SK-N-MC (cell line): ENCODE measurements around the gene FGF12.

Experiments used
- DNase-seq: peaks from one replicate; pipeline ENCODE4 v3.0.0-alpha.2; 2011; ENCODE audit warnings: low read depth, low spot score
- H3K27ac ChIP-seq: fragments of 200-600 bp; sonication (generic); 2 replicates; pipeline ENCODE4 v1.5.1; 2016; ENCODE audit warnings: mixed run types
- H3K36me3 ChIP-seq: fragments of 200-600 bp; sonication (generic); 2 replicates; pipeline ENCODE4 v1.6.1; 2017; ENCODE audit warnings: antibody characterized with exemption, low read length, mixed read lengths; ENCODE audit not compliant: insufficient read depth
- H3K4me3 ChIP-seq: fragments of 200-600 bp; sonication (generic); 2 replicates; pipeline ENCODE4 v1.5.1; 2016
- H3K9ac ChIP-seq: fragments of 200-600 bp; sonication (generic); 2 replicates; pipeline ENCODE4 v1.8.0; 2017; ENCODE audit warnings: mixed run types, mixed read lengths; ENCODE audit not compliant: insufficient read length
- H3K9me3 ChIP-seq: fragments of 200-600 bp; sonication (generic); 2 replicates; pipeline ENCODE4 v1.6.1; 2017; ENCODE audit warnings: low read depth, mild to moderate bottlenecking, antibody characterized with exemption, low read length, moderate library complexity, mixed read lengths
- EZH2 ChIP-seq: fragments of 200-600 bp; sonication (generic); IDR thresholded peaks from one replicate; pipeline ENCODE4 v1.6.1; 2017; ENCODE audit warnings: antibody characterized with exemption
- FOXP2 ChIP-seq: optimal IDR thresholded peaks from 2 replicates; pipeline ENCODE3; 2011; ENCODE audit warnings: mild to moderate bottlenecking, moderate library complexity; ENCODE audit not compliant: insufficient read depth; ENCODE audit errors: extremely low read length, control extremely low read depth
- POLR2AphosphoS5 ChIP-seq: IDR thresholded peaks from 2 replicates; pipeline ENCODE4 v1.6.1; 2012; ENCODE audit warnings: mild to moderate bottlenecking, low read depth, low read length, borderline replicate concordance

The FGF12 gene

DNA sequence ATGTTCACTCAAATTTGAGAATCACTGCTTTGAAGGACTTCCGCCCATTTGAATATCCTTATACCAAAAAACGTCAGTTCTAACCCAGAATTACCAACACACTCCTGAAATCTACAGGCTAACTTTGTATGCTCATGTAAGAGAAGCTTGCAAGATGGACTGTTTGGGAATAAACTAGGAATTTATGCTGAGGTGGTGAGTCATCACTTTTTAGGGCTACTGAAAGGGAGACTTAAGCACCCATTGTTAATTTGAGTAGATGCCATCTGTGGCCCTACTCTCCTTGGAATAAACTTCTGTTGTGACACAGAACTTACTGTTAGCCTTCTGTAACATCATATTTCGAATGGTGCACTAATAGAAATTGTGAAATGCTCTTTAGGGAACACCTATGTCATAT is 74.6 kb downstream of the FGF12 start:
- Histone ChIP-seq H3K27ac (no peak overlapping the region), H3K9me3 (no peaks in the 10 kb centered on the region), H3K4me3 (no peak overlapping the region), H3K9ac (no peak overlapping the region), H3K36me3 (no peaks in the 10 kb centered on the region)
- no peak for TF ChIP-seq FOXP2
- TF ChIP-seq POLR2AphosphoS5: no peak
- TF ChIP-seq EZH2: no peak
- no peak for DNase-seq

GRCh38 chr3:192651836-192652512 is 75.4 kb downstream of the FGF12 start:
- Histone ChIP-seq H3K27ac (no peak overlapping the region), H3K36me3 (no peaks in the 10 kb centered on the region), H3K4me3 (no peak overlapping the region), H3K9me3 (no peaks in the 10 kb centered on the region), H3K9ac (no peak overlapping the region)
- TF ChIP-seq POLR2AphosphoS5 (no peak), FOXP2 (no peak), EZH2 (no peak)
- no peak for DNase-seq

DNA sequence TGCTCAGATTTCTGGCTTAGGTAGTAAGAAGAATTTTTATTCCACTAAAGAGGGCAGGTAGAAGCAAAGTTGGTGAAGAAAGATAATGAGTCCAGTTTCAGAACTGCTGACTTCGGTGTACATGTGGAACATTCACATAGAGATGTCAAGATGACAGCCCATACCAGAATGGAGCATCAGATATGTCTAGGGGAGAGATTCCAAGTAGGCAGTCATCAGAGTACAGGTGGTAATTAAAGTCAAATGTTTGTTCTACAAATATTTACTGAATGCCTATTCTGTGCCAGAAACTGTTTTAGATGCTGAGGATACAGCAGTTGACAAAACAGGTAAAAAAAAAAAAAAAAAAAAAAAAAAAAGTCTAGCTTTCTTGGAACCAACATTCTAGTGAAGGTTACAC is 81.9 kb downstream of the FGF12 start:
- DNase-seq: no peak
- H3K36me3 ChIP-seq: no peaks in the 10 kb centered on the region
- no peaks in the 10 kb centered on the region for H3K9me3 ChIP-seq
- no peak overlapping the region for H3K9ac ChIP-seq
- no peak overlapping the region for H3K4me3 ChIP-seq
- TF ChIP-seq POLR2AphosphoS5: no peak
- TF ChIP-seq EZH2: no peak
- no peak for TF ChIP-seq FOXP2
- no peak overlapping the region for H3K27ac ChIP-seq

DNA sequence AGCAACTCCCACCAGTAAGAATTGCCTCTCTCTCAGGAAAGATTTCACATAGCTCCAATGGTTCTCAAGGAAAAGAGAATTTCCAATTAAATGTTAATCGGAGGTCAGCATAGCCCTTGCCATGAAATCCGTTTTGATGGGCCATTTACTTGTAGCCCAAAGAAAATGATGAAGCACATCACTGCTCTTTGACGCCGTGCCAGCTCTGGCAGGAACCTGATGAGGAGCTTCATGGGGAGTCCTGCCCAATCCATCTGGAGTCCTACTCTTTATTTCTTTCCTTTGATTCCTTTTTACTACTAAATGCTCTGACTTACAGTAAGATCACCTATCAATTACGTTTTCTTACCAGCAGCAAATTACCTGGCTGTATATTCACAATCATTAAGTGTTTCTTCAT is 84.7 kb downstream of the FGF12 start:
- no peak overlapping the region for H3K9ac ChIP-seq
- H3K4me3 ChIP-seq: no peak overlapping the region
- H3K27ac ChIP-seq: no peak overlapping the region
- no peaks in the 10 kb centered on the region for H3K9me3 ChIP-seq
- H3K36me3 ChIP-seq: no peaks in the 10 kb centered on the region
- DNase-seq: no peak
- TF ChIP-seq FOXP2 (no peak), EZH2 (no peak), POLR2AphosphoS5 (no peak)

- H3K27ac ChIP-seq: no peak overlapping the region
- DNase-seq: no peak
- H3K9me3 ChIP-seq: no peaks in the 10 kb centered on the region
- H3K9ac ChIP-seq: no peak overlapping the region
- no peaks in the 10 kb centered on the region for H3K36me3 ChIP-seq
- no peak for TF ChIP-seq EZH2
- no peak for TF ChIP-seq FOXP2
- no peak for TF ChIP-seq POLR2AphosphoS5
- H3K4me3 ChIP-seq: no peak overlapping the region
Observed at GRCh38 chr3:192641919-192642318, 85.4 kb downstream of the FGF12 start.

GRCh38 chr3:192639987-192640386 is 87.4 kb downstream of the FGF12 start:
- Histone ChIP-seq H3K9ac (no peak overlapping the region), H3K9me3 (no peaks in the 10 kb centered on the region)
- TF ChIP-seq EZH2 (no peak), POLR2AphosphoS5 (no peak), FOXP2 (no peak)

GRCh38 chr3:192637803-192638202 is 89.5 kb downstream of the FGF12 start:
- H3K36me3 ChIP-seq: no peaks in the 10 kb centered on the region
- H3K9ac ChIP-seq: no peak overlapping the region
- DNase-seq: no peak
- H3K9me3 ChIP-seq: no peaks in the 10 kb centered on the region
- no peak overlapping the region for H3K4me3 ChIP-seq
- no peak for TF ChIP-seq EZH2
- no peak for TF ChIP-seq FOXP2
- TF ChIP-seq POLR2AphosphoS5: no peak
- no peak overlapping the region for H3K27ac ChIP-seq

More at GRCh38 chr3:192639987-192640386, 87.4 kb downstream of the FGF12 start:
- Histone ChIP-seq H3K27ac (no peak overlapping the region), H3K36me3 (no peaks in the 10 kb centered on the region), H3K4me3 (no peak overlapping the region)
- no peak for DNase-seq

DNA sequence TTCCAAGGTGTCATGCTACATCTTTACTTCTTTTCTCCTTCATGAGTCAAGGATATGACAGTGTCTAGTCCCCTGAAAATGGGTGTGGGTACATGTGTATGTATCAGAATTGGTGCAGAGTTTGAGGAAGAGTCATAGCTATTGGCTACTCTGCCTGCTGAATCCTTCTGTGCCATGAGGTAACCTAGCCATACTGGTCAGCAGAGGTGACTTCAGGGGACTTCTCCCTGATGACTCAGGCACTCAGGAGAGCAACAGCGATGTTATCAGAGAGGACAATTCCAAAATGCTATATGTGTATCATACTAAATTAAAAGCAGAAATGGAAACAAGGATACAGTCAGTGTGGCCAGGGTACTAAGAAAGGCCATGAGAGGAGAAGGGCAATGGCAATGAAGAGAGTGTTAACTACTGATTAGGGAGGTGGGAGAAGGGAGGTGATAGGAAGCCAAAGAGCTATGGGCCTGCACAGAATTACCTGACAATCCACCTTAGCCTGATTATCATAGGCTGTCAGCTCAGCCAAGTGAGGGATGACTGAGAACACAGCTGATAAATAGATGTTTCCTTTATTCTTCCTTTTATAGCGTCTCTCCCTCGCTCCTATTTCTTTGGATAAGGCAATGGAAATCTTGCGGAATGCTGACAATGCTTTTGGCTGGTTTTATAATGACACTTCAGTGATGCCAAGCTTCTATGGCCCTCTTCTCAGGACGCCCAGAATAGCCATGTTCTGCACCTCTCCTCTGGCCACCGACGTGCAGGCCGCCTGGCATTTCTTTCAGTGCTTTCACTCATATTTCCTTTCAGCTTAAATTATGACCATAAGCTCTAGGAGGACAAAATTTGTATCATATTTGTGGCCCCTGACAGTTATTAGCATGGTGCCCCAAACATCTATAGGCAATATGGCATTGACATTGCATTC is 90.6 kb downstream of the FGF12 start:
- Histone ChIP-seq H3K9ac (no peak overlapping the region), H3K36me3 (no peaks in the 10 kb centered on the region), H3K27ac (no peak overlapping the region), H3K4me3 (no peak overlapping the region), H3K9me3 (no peaks in the 10 kb centered on the region)
- no peak for DNase-seq
- TF ChIP-seq POLR2AphosphoS5: no peak
- no peak for TF ChIP-seq EZH2
- TF ChIP-seq FOXP2: no peak
